ENCODE measurements around the gene ANKS3.

DNA sequence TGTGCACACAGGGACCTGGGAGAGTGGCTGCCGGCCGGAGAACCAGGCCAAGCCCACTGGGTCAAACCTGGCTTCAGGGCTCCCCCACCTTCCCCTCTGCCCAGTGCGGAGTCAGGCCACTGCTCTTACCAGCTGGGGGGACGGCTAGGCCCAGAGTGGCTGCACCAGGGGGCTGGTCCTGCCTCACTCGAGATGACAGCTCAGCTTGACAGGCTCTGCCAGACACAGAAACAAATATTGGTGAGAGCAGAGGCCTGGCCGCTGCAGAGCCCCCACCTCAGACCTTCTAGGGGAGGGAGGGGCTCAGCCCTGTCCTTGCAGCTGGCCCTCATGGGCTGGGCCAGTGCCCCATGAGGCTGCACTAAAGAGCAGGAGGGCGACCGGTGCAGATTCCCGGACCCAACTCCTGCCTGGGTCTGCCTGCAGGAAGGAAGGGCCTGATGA lies 36.2 kb downstream of the ANKS3 start:
- TF ChIP-seq CTCF (IDR thresholded peaks at IDR 0.05; ENCODE audit: low read depth, low read length) (no peak), EZH2phosphoT487 (IDR thresholded peaks at IDR 0.05; ENCODE audit: low read depth) (no peak)

Measured in OCI-LY3 (cell line).